Measurements from ENCODE around the gene SLAMF9.

DNA sequence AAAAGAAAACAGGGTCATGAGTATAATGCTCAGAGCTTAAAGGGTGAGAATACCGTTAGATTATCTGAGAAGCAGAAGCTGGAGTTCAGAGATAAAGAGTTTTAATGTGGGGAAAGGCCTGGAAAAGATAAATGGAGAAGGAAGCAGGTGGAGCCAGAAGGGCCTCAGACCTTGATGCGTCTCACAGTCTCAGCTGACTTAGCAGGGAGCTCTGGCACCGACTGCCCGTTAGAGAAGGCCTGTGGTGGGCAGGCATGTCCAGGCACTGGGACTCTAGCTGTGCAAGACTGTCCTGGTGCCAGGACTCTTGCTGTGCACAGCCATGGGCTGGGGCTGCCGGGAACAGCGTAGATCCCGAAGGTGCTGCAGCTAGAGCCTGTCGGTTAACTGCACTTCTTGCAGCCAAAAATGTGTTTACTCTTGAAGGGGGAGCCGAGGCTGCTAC, 3.8 kb upstream of the SLAMF9 start:
- TF ChIP-seq ZBTB33 (IDR thresholded peaks at IDR 0.05) = no peak
- TF ChIP-seq, protein P1, sequence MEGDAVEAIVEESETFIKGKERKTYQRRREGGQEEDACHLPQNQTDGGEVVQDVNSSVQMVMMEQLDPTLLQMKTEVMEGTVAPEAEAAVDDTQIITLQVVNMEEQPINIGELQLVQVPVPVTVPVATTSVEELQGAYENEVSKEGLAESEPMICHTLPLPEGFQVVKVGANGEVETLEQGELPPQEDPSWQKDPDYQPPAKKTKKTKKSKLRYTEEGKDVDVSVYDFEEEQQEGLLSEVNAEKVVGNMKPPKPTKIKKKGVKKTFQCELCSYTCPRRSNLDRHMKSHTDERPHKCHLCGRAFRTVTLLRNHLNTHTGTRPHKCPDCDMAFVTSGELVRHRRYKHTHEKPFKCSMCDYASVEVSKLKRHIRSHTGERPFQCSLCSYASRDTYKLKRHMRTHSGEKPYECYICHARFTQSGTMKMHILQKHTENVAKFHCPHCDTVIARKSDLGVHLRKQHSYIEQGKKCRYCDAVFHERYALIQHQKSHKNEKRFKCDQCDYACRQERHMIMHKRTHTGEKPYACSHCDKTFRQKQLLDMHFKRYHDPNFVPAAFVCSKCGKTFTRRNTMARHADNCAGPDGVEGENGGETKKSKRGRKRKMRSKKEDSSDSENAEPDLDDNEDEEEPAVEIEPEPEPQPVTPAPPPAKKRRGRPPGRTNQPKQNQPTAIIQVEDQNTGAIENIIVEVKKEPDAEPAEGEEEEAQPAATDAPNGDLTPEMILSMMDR (IDR thresholded peaks at IDR 0.05; ENCODE audit: low read depth, low read length, missing input control) = no peak

All from liver (tissue), 2 donors.